ENCODE results near the gene CYP1A2.

CYP1A2 gene

DNA sequence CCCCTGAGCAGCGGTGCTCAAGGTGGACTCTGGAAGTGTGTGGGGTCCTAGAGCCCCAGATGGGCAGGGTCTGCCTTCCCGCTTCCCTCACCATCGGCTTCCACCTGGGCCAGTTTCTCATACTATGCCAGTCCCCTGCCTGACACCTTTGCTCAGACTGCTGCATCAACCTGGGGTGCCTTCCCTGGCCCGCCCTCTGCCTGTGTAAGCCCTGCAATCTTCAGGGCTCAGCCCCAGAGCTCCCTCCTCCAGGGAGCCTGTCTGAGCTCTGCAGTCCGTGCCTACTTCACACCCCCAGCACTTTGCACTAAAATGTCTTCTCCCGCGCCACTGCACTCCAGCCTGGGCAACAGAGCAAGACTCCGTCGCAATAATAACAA lies 46.3 kb downstream of the CYP1A2 start:
- DNase-seq, result no peak
- H3K27ac Mint-ChIP-seq, result peak overlapping the region; percentile 87
- peak overlapping the region; percentile 6 for H3K4me3 Mint-ChIP-seq
- no peaks in the 10 kb centered on the region for H3K27me3 Mint-ChIP-seq
- no peak for ATAC-seq
- no peaks in the 10 kb centered on the region for H3K9me3 Mint-ChIP-seq
- H3K4me1 Mint-ChIP-seq, result peaks cover 96% of the 10 kb centered on the region
- H3K36me3 Mint-ChIP-seq (ENCODE audit: low read depth), result peaks cover 44% of the 10 kb centered on the region

DNA sequence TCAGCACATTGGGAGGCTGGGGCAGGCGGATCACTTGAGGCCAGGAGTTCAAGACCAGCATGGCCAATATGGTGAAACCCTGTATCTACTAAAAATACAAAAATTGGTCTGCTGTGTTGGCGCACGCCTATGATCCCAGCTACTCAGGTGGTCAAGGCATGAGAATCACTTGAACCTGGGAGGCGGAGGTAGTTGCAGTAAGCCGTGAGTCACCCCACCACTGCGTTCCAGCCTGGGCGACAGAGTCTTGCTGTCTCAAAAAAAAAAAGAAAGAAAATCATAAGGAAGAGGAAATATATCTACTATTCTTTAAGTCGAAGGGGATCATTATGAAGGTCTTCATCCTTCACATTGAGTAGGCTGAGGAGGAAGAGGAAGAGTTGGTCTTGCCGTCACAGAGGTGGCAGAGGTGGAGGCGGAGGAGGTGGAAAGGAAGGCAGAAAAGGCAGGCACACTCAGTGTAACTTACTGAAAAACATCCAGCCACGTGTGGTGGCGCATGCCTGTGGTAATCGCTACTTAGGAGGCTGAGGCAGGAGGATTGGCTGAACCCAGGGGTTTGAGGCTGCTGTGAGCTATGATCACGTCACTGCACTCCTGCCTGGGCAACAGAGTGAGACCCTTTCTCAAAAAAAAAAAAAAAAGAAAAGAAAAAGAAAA lies 47.5 kb downstream of the CYP1A2 start:
- Mint-ChIP-seq H3K9me3 (no peaks in the 10 kb centered on the region), H3K36me3 (ENCODE audit: low read depth) (peaks cover 47% of the 10 kb centered on the region), H3K27me3 (no peaks in the 10 kb centered on the region), H3K4me3 (peak overlapping the region; percentile 61), H3K4me1 (peaks cover 88% of the 10 kb centered on the region), H3K27ac (peak overlapping the region; percentile 98)
- DNase-seq, result peak; percentile 59
- ATAC-seq, result peak; percentile 31

DNA sequence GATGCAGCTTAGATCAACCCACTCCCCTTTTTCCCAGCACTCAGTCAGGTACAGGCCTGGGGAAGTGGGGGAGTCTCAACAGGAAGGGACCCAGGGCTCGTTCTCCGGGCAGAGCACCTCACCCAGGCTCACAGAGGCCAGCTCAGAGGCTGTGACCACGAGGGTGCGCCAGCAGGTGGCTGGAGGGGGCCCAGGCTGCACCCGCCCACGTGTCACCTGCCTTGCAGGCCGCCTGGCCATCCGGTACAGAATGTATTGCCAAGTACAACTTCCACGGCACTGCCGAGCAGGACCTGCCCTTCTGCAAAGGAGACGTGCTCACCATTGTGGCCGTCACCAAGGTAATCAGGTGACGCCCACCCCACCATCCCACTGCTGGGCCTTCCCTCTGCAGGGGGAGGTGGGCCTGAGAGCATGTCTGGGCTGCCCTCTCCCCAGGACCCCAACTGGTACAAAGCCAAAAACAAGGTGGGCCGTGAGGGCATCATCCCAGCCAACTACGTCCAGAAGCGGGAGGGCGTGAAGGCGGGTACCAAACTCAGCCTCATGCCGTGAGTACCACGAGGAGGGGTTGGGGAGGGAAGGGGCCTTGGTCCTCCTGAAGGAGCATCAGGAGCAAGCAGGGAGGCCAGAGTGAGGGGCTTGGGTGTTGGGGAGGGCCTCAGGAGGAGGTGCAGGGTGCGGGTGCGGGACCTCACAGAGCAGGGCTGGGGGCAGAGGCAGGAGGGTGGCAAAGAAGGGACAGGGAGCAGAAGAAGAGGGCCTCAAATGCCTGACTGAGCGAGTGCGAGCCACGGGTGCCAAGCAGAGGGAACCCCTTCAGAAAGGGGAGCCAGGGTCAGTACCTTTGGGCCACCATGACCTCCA lies 50.0 kb downstream of the CYP1A2 start:
- peaks cover 53% of the 10 kb centered on the region for H3K36me3 Mint-ChIP-seq (ENCODE audit: low read depth)

DNA sequence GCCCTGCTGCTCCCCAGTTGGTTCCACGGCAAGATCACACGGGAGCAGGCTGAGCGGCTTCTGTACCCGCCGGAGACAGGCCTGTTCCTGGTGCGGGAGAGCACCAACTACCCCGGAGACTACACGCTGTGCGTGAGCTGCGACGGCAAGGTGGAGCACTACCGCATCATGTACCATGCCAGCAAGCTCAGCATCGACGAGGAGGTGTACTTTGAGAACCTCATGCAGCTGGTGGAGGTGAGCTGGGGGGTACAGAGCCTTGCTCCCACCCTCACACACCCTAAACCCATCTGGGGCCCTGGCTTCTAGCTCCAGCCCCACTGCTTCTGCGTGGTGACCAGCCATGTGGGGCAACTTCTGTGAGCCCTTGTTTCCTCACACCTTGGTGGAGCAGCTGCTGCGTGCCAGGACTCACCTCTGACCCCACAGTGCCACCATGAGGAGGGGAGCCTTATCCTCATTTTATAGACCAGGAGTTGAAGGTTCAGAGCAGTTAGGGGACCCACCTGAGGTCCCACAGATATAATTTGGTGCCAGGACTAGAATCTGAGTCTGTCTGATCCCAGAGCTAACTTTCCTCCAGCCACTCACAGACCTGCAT lies 50.7 kb downstream of the CYP1A2 start:
- peak; percentile 41 for DNase-seq
- Mint-ChIP-seq H3K4me1 (peaks cover 58% of the 10 kb centered on the region), H3K27ac (peak overlapping the region; percentile 84), H3K27me3 (no peaks in the 10 kb centered on the region), H3K9me3 (no peaks in the 10 kb centered on the region), H3K36me3 (ENCODE audit: low read depth) (peaks cover 60% of the 10 kb centered on the region), H3K4me3 (no peak overlapping the region)
- ATAC-seq, result peak; percentile 1

More for the DNA sequence above, 50.0 kb downstream of the CYP1A2 start:
- peaks cover 63% of the 10 kb centered on the region for H3K4me1 Mint-ChIP-seq
- peak overlapping the region; percentile 84 for H3K27ac Mint-ChIP-seq
- no peak overlapping the region for H3K4me3 Mint-ChIP-seq
- DNase-seq (no peak), ATAC-seq (no peak)
- H3K9me3 Mint-ChIP-seq, result no peaks in the 10 kb centered on the region
- no peaks in the 10 kb centered on the region for H3K27me3 Mint-ChIP-seq

DNA sequence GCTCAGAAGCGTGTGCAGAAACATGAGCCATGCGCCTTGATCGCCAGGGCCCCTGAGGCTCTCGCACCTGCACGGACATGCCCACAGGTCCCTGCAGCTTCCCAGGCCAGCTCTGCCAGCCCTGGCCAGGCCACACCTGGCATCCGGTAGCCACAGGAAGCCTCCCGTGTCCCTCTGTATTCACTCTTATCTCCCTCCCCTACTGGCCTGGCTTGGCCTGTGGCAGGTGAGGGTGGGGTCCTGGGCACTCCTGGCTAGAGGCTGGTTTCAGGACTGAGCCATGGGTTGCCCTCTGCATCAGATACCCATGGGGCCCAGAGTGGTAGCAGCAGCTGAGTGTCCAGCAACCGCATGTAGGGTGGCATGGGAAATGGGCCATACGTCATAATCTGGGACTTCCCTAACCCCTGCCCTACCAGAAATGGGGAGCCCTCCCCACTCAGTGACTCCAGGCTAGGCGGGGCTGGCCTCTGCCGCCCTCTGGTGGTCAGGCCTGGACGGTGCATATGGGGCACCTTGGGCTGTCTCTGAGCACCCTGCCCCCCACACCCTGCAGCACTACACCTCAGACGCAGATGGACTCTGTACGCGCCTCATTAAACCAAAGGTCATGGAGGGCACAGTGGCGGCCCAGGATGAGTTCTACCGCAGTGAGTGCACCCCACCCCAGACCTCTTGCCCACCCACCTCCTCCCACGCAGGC lies 51.4 kb downstream of the CYP1A2 start:
- ATAC-seq, result peak; percentile 85
- peaks cover 54% of the 10 kb centered on the region for H3K4me1 Mint-ChIP-seq
- no peak overlapping the region for H3K4me3 Mint-ChIP-seq
- peak overlapping the region; percentile 84 for H3K27ac Mint-ChIP-seq
- H3K36me3 Mint-ChIP-seq (ENCODE audit: low read depth), result peaks cover 59% of the 10 kb centered on the region
- no peaks in the 10 kb centered on the region for H3K9me3 Mint-ChIP-seq
- peak; percentile 89 for DNase-seq
- H3K27me3 Mint-ChIP-seq, result no peaks in the 10 kb centered on the region

DNA sequence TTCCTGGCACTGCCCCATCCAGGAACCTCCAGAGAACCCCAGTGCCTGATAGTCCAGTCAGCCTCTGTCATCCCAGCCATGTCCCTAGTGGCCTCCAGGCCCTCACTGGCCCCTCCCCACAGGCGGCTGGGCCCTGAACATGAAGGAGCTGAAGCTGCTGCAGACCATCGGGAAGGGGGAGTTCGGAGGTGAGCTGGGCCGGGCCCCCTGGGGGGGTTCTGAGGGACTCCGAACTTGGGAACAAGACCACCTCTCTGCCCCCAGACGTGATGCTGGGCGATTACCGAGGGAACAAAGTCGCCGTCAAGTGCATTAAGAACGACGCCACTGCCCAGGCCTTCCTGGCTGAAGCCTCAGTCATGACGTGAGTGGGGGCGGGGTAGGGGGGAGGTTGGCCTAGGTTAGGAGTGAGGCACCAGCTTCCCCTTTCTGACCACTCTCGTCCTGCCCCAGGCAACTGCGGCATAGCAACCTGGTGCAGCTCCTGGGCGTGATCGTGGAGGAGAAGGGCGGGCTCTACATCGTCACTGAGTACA lies 52.0 kb downstream of the CYP1A2 start:
- no peaks in the 10 kb centered on the region for H3K9me3 Mint-ChIP-seq
- H3K36me3 Mint-ChIP-seq (ENCODE audit: low read depth), result peaks cover 55% of the 10 kb centered on the region
- H3K27ac Mint-ChIP-seq, result peak overlapping the region; percentile 84
- peaks cover 49% of the 10 kb centered on the region for H3K4me1 Mint-ChIP-seq
- ATAC-seq, result no peak
- DNase-seq, result no peak
- H3K4me3 Mint-ChIP-seq, result no peak overlapping the region
- no peaks in the 10 kb centered on the region for H3K27me3 Mint-ChIP-seq

DNA sequence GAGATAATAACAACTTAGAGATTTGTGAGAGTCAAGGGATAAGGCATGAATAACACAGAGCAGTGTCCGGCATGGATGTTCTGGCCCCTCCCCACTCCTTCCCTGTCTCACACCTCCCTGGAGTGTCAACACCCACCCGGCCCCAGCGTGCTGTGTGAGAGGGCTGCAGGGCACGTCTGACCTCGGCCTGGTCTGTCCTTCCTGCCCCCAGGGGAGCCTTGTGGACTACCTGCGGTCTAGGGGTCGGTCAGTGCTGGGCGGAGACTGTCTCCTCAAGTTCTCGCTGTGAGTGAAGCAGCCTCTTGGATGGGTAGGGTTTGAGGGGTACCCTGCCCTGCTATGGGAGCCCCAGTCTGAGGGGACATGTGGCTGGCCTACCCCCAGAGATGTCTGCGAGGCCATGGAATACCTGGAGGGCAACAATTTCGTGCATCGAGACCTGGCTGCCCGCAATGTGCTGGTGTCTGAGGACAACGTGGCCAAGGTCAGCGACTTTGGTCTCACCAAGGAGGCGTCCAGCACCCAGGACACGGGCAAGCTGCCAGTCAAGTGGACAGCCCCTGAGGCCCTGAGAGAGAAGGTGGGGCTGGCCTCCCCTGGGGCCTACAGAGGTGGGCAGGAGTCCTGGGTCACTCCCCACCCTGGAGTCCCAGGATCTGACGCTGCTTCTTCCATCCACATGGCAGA lies 52.8 kb downstream of the CYP1A2 start:
- Mint-ChIP-seq H3K4me1 (peaks cover 45% of the 10 kb centered on the region), H3K4me3 (no peak overlapping the region), H3K27ac (no peak overlapping the region), H3K9me3 (no peaks in the 10 kb centered on the region), H3K27me3 (no peaks in the 10 kb centered on the region), H3K36me3 (ENCODE audit: low read depth) (peaks cover 50% of the 10 kb centered on the region)
- DNase-seq (no peak), ATAC-seq (no peak)

DNA sequence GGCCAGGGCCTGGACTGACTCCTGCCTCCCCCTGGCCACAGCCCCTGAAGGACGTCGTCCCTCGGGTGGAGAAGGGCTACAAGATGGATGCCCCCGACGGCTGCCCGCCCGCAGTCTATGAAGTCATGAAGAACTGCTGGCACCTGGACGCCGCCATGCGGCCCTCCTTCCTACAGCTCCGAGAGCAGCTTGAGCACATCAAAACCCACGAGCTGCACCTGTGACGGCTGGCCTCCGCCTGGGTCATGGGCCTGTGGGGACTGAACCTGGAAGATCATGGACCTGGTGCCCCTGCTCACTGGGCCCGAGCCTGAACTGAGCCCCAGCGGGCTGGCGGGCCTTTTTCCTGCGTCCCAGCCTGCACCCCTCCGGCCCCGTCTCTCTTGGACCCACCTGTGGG lies 53.6 kb downstream of the CYP1A2 start:
- no peaks in the 10 kb centered on the region for H3K27me3 Mint-ChIP-seq
- peaks cover 42% of the 10 kb centered on the region for H3K4me1 Mint-ChIP-seq
- H3K4me3 Mint-ChIP-seq, result no peak overlapping the region
- peaks cover 47% of the 10 kb centered on the region for H3K36me3 Mint-ChIP-seq (ENCODE audit: low read depth)
- DNase-seq, result no peak
- no peaks in the 10 kb centered on the region for H3K9me3 Mint-ChIP-seq
- no peak for ATAC-seq
- H3K27ac Mint-ChIP-seq, result no peak overlapping the region

DNA sequence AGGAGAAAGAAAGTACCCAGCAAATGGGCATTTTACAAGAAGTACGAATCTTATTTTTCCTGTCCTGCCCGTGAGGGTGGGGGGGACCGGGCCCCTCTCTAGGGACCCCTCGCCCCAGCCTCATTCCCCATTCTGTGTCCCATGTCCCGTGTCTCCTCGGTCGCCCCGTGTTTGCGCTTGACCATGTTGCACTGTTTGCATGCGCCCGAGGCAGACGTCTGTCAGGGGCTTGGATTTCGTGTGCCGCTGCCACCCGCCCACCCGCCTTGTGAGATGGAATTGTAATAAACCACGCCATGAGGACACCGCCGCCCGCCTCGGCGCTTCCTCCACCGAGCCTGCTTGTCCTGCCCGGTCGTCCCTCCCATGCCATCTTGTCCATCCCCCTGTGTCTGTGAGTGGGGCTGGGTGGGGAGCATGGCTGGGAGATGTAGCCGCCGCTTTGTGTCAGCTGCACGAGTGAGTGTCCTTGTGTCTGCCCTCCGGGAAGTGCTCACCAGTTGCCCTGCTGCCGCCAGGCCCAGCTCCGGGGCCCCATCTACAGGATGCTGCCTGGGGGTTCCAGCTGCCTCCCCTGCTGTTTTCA lies 54.3 kb downstream of the CYP1A2 start:
- Mint-ChIP-seq H3K4me3 (no peak overlapping the region), H3K36me3 (ENCODE audit: low read depth) (peaks cover 42% of the 10 kb centered on the region), H3K27me3 (no peaks in the 10 kb centered on the region), H3K9me3 (no peaks in the 10 kb centered on the region), H3K4me1 (peaks cover 39% of the 10 kb centered on the region), H3K27ac (no peak overlapping the region)
- DNase-seq, result no peak
- no peak for ATAC-seq

DNA sequence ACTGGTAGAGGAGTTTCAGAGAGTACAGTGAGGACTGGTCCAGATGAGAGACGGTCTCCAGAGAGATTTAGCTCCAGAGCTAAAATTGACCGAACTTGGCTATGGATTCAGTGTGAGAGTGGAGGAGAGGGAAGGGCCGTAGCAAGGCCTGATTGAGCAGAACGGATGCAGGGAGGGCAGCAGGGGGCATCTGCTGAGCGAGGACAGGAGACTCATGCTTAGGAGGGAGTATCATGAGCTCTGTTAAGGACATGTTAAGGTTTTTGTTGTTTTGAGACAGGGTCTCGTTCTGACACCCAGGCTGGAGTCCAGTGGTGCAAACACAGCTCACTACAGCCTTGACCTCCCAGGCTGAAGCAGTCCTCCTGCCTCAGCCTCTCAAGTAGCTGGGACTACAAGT lies 56.3 kb downstream of the CYP1A2 start:
- Mint-ChIP-seq H3K36me3 (ENCODE audit: low read depth) (peaks cover 35% of the 10 kb centered on the region), H3K9me3 (no peaks in the 10 kb centered on the region), H3K27me3 (no peaks in the 10 kb centered on the region), H3K27ac (peak overlapping the region; percentile 2), H3K4me1 (peaks cover 21% of the 10 kb centered on the region), H3K4me3 (no peak overlapping the region)
- no peak for DNase-seq
- no peak for ATAC-seq
